ENCODE data around the gene CTNNA1. TPM values are rescaled to one million over a fixed set of nuclear protein-coding genes. Genes with fewer than 3 reads are reported as not detected.

CTNNA1 gene, protein sequence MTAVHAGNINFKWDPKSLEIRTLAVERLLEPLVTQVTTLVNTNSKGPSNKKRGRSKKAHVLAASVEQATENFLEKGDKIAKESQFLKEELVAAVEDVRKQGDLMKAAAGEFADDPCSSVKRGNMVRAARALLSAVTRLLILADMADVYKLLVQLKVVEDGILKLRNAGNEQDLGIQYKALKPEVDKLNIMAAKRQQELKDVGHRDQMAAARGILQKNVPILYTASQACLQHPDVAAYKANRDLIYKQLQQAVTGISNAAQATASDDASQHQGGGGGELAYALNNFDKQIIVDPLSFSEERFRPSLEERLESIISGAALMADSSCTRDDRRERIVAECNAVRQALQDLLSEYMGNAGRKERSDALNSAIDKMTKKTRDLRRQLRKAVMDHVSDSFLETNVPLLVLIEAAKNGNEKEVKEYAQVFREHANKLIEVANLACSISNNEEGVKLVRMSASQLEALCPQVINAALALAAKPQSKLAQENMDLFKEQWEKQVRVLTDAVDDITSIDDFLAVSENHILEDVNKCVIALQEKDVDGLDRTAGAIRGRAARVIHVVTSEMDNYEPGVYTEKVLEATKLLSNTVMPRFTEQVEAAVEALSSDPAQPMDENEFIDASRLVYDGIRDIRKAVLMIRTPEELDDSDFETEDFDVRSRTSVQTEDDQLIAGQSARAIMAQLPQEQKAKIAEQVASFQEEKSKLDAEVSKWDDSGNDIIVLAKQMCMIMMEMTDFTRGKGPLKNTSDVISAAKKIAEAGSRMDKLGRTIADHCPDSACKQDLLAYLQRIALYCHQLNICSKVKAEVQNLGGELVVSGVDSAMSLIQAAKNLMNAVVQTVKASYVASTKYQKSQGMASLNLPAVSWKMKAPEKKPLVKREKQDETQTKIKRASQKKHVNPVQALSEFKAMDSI
- 196 to 233 TPM (median 201 TPM) in 5 replicates for total RNA-seq (2022; extraction: Qiagen RNA extraction; ENCODE audit: low read depth)

DNA sequence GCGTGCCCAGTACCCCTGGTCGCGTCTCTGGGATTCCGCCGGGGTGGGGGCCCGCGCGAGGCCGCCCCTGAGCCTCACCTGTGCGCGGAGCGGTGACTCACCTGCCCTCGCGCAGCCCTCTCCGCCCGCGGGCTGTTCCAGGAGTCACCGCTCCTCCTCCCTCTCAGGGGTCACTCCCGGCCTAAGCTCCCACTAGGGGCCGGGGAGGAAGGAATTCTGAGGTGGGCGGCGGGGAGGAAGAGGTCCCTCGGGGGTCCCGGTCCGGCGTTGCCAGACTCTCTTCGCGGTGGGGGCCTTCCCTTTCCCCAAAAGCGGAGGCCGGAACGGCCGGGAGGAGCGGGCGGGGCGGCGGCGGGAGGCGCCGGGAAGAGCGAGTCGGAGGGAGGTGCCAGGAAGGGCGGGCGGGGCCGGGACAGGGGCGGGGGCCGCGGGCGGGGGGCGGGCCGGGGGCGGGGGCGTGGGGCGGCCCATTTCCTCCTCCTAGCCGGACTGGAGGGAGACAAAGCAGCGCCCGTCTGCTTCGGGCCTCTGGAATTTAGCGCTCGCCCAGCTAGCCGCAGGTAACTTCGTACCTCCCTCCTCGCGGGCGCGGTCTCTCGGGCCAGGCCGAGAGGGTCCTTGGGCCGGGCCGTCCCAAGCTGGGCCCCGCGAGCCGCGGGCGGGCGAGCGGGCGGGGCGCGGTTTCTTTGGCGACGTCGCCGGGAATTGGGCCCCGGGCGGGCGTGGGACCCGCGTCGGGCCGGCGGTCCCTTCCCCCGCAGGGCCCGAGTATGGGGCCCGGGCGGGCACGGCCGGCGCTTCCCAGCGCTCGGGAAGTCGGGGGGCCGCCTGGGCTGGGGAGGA lies at the start of gene CTNNA1:
CTNNA1 (plus strand) TSS at position 475 of the 843 bp plus-strand sequence. CDS start 28,500 bp downstream, outside the sequence.

DNA sequence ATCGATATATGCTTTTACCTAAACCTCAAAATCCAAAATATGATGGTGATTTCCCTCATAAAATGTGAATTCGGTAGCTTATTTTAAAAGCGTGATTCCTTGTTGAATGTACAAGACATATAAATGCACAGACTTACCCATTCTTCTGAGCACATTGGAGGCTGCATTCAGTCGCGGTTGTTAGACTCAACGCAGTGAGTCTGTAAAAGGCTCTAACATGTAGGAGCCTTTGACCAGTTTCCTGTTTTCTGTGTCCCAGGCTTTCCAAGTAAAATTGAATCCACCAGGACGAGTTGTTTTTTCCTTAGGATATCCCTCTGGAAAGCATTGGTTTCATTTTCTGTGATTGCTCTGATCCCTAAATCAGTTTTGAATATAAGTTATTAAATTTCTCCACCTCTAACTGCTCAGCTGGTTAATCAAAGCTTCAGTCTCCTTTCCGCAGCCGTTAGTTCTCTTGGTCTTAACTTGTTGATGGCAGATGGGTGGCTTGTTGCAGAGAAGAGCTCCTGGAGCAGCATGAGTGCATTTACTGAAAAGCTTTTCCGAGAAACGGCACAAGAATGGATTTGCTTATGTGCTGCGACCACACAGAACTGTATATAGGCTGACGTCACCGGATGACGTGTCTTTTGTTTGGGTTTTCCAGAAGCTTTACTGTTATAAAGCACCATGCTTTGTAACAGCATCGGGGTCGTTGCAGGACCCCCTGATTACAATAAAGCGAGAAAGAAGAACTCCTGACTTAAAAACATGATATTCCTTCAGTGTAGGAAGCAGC lies 121.7 kb downstream of the CTNNA1 start, which contains the start of gene LRRTM2:
LRRTM2 (minus strand) TSS at position 565 of the 781 bp plus-strand sequence; CDS start at position 141, 424 bp downstream.

Other genes starting within 250 kb of the CTNNA1 start
- 105 to 150 TPM (median 122 TPM) in 5 replicates for gene ETF1, start 210.2 kb upstream of the CTNNA1 start, total RNA-seq (2022; extraction: Qiagen RNA extraction; ENCODE audit: low read depth)
- gene HSPA9, start 178.0 kb upstream of the CTNNA1 start, total RNA-seq (2022; extraction: Qiagen RNA extraction; ENCODE audit: low read depth) = 339 to 378 TPM (median 361 TPM) in 5 replicates
- gene LRRTM2, start 121.9 kb downstream of the CTNNA1 start, total RNA-seq (2022; extraction: Qiagen RNA extraction; ENCODE audit: low read depth) = not detected in 5 replicates